HG03432 (cell line): ENCODE results near the gene TAPT1.

Experiments
- ATAC-seq: cut with Tn5 transposase; IDR thresholded peaks from one replicate; pipeline ENCODE4 v1.9.1; 2021; ENCODE audit warnings: mild to moderate bottlenecking, moderate library complexity; ENCODE audit not compliant: unreplicated experiment

The TAPT1 gene

DNA sequence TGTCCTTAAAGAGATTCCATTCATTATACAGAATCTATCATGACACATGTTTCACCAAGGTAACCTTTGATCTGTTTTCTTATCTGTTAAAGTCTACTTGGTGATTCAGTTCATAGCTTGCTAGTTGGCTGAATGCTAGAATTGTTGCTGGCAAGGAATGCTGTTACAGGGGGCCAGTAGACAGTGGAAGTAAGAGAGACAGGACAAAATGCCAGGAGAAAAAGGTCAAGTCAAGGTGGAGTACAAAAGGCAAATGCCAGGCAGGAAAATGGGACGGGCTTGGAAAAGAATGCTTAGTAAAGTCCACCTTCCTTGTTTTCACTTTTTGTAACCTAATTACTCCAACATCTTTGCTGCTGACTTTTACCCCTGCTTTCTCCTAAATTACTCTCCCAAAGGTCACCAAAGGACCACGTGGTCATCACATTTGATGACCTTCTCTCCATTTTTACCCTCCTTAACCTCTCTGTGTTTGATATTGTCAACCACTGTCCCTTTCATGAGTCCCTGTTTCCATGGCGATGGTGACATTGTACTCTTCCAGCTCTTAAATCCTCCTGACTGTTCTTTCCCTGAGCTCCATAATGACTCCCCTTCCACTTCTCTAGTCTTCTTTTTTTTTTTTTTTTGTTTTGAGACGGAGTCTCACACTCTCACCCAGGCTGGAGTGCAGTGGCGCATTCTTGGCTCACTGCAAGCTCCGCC lies 24.5 kb upstream of the TAPT1 start:
- ATAC-seq, result no peak

DNA sequence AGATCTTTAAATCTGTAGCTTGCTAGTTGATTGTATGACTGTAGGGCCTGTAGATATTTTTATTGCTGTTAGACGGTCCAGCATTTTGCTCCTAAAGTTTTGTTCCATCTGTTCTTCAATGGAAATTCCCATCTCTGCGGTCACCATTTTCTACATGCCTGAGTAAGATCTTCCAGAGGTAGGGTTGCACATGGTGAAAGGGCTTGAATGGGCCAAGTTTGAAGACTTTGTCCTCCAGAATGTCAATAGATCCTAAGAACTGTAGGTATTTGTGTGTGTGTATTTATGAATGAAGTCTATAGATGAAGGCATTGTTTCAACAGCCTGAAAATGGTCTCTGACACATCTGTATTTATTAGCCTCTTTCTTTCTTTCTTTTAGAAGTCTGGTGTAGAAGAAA lies 22.3 kb upstream of the TAPT1 start:
- ATAC-seq, result no peak

DNA sequence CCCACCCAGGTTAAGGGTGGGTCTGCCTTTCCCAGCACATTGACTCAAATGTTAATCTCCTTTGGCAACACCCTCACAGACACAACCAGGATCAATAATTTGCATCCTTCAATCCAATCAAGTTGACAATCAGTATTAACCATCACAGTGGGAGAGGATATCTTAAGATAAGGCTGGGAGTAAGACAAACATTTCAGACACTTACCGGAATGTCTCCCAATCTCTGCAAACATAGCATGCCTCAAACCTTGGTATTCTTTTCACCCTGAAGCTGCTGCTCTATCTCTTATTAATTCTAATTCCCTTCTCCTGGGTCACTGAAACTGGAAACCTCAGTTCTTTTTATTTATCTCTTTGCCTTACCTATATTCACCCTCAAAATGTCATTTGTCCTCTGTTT lies 19.0 kb upstream of the TAPT1 start:
- no peak for ATAC-seq

DNA sequence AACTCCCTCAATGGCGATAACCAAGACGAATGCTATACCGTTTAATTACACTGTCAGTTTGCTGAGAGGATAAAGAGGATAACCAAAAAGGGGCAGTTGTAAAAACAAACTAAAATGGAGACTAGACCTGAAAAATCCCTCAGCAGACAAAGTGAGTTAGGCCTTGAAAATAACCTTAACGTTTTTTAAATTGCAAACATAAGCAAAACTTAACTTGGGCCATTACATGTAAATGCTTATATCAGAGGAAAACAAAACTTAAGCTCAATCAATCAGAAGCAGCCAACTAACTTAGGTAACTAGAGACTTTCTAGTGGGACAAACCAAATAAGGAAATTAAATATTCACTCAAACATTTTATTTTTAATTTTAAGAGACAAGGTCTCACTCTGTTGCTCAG lies 17.0 kb upstream of the TAPT1 start:
- no peak for ATAC-seq

DNA sequence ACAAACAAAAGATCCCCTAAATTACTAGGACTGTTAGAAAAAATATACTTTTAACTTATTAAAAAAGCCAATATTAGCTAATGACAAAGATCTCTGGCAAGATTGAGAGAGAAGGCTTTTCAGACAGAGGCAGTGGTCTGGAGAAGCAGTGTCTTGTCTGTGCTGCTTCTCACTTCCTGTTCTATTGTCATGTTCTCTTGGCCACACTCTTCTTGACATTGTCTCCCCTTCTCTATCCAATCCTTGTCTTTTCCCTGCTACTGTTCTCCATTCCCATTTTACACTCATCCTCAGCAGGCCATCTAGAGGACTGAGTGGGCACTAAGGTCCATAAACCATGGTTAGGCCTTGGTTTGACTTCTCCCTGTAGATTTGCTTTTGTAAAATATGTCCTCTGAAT lies 14.0 kb upstream of the TAPT1 start:
- no peak for ATAC-seq

DNA sequence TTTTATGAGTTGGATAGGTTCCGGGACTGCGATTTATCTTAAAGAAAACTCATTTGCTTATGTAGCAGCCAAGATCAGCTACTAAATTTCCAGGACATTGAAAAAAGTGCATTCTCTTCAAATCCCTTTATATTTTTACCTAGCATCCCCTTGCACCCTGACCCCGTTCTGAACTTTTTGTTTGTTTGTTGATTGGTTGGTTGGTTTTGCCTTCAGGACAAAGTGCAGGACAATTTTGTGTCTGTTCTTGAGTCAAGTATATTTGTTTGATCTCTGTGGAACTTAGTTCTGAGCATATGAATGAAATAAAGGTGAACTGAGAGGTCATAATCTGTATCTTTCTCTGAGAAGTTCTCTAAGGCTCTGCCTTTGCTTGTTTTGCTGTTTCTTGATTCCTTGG lies 12.8 kb upstream of the TAPT1 start:
- ATAC-seq, result no peak

DNA sequence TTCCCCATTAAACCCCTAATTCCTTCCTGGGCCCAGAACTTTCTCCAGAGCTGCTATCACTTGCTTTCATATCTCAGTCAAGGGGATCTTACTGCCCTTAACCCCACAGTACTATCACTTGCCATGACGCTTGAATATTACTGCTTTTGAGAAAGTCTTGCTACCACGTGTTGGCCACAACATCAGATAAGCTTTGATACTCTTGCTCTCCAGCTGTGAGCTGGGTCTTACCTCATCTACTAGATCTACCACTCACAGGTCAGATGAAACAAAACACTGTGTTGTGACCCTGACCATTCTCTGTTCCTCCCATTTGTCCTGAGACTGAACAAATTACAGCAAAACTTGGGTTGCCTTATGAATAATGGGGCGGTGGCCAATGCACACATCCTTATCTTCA lies 12.1 kb upstream of the TAPT1 start:
- no peak for ATAC-seq

DNA sequence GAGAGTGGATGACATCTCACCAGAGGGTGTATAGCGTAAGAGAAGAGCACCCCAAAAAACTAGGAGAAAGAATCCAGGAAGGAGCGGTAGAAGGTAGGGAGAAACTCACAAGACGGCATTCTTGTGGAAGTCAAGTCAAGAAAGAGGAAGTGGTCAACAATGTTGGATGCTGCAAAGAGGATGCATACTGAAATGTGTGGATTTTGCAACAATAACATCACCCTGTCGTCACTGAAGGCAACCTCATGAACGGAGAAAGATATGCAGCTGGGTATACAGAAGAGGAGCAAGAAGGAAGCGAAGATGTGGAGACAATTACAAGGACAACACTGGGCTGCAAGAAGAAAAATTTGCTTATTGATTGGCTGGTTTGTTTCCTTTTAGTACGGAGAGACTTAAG lies 11.4 kb upstream of the TAPT1 start:
- ATAC-seq, result no peak

DNA sequence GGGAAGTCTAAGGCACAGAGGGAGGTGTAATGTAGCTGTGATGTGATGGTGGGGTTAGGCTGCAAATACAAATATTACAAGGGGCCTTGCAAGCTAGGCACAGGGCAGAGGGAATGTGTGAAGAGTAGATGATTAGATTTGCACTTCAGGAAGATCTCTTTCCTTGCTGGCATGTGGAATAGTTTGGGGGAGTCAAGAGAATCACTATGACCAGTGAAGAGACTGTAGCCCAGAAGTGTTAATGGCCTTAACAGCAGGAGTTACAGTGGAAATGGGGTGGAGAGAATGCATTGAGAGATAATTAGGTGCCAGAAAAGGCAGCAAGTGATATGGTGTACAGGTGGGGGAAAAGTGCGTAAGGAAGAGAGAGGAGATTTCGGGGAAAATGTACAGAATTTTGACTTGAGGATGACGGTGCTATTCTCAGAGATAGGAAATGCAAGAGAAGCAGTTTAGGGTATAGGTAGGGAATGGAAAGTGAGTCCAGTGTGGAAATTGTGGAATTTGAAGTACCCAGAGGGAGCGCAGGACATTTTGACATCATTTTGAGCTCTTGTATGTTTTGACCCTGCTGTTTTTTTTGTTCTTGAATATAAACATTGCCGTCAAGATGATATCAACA lies 10.2 kb upstream of the TAPT1 start:
- no peak for ATAC-seq

DNA sequence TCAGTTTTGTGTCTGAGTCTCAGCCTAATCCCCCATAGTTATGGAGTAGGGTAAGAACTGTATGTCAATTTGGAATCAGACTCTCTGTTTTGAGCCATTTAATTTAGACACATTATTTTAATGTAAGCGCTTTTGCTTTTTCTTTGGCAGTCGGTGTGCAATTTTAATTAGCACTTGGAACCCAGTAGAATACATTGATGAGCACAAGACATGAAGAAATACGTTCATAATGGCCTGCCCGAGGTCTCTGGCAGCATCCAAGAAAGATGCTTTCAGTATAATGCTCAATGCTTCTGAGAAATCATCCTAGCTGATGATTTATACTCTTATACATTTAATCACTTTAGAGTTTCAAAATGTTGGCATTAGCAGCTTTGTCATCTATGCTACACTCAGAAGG lies 8.9 kb upstream of the TAPT1 start:
- no peak for ATAC-seq

DNA sequence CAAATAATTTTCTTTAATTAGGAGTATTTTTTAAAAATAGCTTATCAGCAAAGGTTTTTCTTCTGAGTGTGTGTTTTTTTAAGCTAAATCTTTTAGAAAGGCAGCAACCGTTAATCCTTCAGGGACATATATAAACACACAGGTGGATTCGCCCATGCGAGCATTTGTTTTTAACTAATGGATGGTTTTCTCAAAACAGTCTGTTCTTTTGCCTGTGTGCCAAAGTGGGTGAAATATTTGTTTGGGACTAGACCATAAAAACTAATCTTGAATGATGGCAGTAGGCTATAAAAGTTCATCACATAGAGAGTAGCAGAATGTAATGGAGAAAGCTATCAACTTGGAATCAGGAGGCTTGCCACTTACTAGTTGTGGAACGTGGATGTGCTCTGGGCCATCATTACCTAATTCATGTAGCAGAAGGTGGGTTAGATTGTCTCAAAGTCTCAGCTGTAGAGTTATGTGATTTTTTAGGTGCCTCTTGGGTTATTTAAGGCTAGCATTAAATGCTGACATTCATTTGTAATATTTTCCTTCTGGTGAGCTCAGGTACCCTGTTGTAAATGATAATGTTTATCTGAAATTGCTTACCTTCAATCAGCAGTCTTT lies 7.4 kb upstream of the TAPT1 start:
- ATAC-seq, result no peak

DNA sequence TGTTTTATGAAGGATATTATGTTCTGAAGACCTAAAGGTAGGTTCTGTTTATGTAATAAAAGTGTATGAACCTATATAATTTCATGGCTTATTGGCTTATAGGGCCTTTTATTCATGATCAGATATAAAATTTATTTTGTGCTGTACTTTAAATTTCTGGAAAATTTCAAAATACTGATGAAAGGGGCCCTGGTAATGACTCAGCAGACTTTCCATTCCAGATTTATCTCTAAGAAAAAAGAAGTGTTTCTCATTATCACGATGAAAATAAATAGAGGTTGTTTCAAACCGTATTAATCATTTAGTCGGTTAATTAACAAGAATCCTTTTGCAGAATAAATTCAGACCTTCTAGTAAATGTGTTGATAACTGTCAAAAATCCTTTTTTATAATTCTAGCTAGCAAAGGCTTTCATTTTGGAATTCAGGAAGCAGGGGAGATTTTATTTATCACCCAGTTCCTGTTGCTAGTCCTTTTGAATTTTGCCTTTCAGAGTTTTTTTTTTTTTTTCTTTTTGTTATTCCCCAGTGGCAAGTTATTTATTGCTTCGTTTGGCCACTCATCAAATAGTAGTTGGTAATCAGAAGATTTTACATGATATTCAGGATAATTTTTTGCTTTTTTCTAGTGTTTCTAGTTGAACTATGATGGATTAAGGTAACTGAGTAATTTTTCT lies 5.4 kb upstream of the TAPT1 start:
- no peak for ATAC-seq

DNA sequence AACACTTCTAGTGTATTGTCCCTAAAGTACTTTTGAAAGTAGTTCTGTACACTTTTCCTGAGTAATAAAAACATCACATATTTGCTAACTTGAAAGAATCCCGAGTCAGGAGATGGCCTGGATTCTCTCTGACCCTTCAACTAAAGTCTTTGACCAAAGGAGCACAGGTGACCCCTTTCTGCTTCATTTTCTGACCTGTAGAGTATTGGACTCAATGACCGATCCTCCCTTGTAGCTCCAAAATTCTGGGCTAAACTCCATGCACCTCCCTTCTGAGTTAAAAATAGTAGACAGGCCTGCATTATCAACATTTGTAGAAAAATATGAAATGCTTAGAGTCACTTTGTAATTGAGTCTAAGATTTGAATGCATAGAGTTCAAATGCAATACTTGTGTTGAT lies 4.0 kb upstream of the TAPT1 start:
- no peak for ATAC-seq

DNA sequence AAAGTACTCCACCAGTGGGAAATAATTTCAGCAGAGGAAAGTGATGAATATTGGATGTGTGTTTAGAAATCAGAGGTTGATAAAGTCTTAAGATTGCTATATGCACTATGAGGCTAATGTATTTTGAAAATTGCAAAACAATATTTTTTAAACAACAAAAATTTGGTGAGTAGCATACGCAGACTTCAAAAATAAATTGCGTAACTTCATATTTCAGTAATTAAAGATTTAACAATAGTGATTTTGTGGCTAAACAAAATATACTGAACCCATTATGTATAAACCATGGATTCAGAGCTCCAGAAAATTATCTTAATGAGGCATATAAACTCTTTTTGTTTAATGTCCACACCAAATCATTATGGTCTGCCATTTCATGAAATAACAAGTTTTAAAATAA lies 3.3 kb upstream of the TAPT1 start:
- ATAC-seq, result no peak

DNA sequence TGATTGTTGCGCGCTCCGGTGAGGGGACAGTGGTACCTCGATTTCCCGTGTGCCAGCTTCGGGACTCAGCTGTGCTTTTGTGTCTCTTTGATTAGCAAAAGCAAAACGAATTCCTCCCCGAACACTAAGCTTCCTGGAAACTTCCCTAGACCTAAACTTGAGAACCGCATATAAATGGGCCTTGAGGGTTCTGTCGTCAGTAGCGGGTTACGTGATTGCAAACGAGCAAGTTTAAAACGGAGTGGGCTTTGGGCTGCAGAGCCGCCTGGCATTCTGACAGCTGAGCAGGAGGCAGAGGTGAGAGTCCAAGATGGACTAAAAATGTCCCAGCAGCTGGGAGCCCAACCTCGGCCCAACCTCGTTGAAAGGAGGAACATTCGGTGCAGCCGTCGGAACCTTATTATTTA lies 1.2 kb upstream of the TAPT1 start:
- ATAC-seq, result no peak

DNA sequence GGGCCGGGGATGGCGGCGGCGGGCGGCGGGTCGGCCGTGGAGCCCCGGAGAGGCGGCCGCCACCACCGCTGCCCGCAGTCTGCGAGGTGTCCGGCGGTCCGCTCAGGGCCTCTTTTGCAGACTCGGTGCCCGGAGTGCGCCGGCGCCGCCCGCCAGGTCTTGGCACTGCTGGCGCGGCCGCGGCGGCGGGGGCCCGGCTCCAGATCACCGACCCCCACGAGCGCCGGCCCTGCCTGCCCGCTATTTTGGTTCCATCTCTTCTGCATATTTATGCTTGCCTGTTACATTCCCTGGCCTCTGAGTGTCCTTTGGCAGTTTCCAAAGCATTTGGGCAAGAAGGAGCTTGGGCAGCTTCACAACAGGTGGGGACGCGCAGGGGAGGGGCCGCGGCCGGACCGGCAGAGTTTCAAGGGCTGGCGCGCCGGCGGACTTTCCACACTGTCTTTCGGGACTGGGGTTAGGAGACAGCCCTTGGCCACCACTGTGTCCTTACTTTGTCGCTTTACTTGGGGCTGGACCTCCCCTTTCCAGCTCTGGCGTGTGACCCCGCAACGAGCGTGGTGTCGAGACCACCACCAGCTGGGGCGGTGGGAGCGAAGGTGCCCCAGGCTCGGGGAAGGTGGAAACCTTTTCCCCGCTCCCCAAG lies 668 bp upstream of the TAPT1 start:
- peak; percentile 48 for ATAC-seq

DNA sequence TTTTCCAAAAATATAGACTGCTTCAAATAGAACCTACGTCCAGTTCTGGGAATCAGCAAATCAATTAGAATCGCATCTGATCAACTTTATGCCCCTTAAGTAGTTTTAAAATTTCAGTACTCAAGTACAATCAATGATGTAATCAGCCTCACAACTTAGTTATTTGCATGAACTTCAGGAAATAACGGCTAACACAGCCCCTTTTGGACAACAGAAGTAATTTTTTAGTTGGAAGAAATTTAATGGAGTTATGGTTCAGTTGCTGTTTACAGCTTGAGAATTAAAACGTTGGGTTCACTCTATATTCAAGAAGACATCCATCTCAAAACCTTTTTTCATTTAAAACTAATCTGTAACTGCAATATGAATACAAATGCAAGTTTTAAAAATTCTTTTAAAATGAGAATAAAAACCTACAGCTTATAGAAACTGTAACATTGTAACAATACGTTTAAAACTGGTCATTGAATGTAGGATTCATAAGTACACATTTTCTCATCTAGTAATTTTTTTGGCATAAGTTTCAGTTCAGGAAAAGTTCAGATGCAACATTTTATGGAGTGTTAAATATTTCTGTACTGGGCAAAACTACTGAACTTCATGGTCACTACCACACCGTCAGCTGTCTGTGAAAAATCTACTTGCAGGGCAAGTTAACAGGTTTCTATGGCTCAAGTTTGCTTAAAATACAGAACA lies 956 bp downstream of the TAPT1 start:
- no peak for ATAC-seq

DNA sequence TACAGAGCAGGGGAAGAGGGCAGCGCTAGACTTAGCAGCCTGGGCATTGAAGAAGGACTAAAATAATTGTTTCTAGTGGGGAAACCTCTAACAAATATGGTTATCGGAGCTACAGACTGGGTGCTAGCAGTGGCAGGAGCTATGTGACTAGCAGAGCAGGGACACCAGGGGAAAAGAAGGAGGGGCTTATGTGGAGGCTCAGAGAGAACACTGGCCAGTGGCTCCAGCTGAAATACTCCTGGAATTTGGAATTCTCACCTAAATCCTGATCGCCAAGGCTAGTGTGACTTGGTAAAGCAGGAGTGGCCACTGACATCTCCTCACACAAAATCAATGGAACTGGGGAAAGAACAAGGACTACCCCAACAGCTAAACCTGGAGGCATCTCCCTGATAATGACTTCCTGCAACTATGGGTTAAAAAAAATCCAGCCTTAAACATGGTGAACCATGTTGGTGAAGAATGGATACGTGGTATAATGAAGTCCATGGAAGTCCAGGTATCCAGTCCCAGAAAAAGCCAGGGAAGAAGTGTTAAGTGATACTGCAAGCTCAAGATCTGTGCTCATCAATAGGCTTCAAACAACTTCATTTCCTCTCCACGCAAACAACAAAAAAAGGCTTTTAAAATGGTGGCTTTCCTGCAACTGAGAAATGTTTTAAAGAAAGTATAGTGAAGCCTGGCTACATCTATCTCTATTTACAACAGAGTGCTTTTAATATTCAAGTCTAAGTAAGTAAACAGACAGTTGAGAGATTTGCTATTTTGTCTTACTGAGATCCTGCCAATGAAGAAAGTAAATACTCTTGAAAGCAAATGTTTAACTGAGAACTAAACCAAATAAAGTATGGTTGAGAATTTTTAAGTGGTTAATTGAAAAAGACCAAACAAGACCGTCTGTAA lies 1.8 kb downstream of the TAPT1 start:
- ATAC-seq, result no peak

DNA sequence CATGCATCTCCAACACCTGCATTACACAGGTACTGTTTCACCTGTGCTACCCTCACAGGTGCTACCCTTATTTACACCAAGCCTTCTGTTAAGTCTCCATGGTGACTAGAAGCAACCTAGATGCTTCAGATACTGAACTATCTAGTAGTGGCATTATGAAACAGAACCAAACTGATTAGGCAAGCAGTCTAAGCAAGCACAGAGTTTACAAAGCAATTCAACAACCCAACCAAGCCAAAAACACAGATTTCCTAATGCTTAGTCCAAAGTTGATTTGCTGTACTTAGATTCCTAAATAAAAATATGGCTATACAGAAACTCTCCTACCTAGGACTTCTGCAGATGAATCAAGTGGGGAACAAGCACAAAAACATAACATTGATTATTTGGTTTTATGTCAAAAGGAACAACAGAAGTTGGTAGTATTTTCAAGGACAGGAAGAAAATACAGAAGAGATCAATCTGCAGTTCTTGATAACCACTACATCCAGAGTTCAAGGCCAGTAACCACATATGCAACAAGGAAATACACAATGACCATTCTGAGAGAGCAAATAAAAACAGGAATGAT lies 3.2 kb downstream of the TAPT1 start:
- ATAC-seq, result no peak

DNA sequence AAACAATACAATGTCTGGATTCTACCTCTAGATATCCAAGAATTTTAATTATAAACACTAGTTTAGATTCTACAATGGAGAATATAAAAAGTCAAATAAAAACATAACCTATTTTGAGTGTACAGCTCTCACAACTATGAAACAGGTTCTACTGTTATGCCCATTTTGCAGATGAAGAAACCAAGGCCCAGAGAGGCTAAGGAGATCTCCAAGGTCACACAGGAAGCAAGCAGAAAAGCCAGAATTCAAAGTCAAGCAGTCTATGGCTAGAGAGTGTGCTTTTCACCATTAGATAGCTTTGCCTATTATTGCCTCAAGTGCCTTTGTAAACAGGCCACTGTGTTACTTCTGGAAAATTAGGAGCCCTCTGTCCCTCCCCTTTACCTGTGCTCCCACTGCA lies 7.3 kb downstream of the TAPT1 start:
- ATAC-seq, result no peak
